Liver (tissue), 9 donors: ENCODE results near the gene MISP. TPM values are rescaled to one million over a fixed set of nuclear protein-coding genes. Genes with fewer than 3 reads are reported as not detected.

Experiments used
- DNase-seq: peaks from one replicate; pipeline ENCODE4 v3.0.0-alpha.2; 2017; ENCODE audit warnings: low spot score
- H3K27ac ChIP-seq, 2 donors: one replicate each; pipeline ENCODE4 v1.7.0; 2013; ENCODE audit warnings: inconsistent platforms in 2 of 2, low read length in 2 of 2, control low read depth in 1 of 2, low read depth in 1 of 2, mild to moderate bottlenecking in 1 of 2
- H3K27me3 ChIP-seq, 4 donors: one replicate each; pipeline versions ENCODE4 v1.6.1 to v1.7.0; 2013; ENCODE audit warnings: low read length in 3 of 4, inconsistent platforms in 1 of 4, mild to moderate bottlenecking in 1 of 4, moderate library complexity in 1 of 4; ENCODE audit not compliant: control insufficient read depth in 4 of 4, insufficient read depth in 4 of 4
- H3K36me3 ChIP-seq, 4 donors: one replicate each; pipeline versions ENCODE4 v1.6.1 to v1.7.0; 2013; ENCODE audit warnings: low read length in 3 of 4, mild to moderate bottlenecking in 3 of 4, low read depth in 1 of 4, moderate library complexity in 1 of 4; ENCODE audit not compliant: control insufficient read depth in 4 of 4, insufficient read depth in 3 of 4
- H3K4me1 ChIP-seq, 4 donors: one replicate each; pipeline versions ENCODE4 v1.6.1 to v1.7.0; 2013; ENCODE audit warnings: low read length in 3 of 4, mild to moderate bottlenecking in 3 of 4, moderate library complexity in 1 of 4; ENCODE audit not compliant: control insufficient read depth in 4 of 4, insufficient read depth in 4 of 4
- H3K4me3 ChIP-seq, 3 donors: one replicate each; pipeline versions ENCODE4 v1.6.1 to v1.7.0; 2013; ENCODE audit warnings: low read length in 3 of 3, control low read depth in 1 of 3, low read depth in 1 of 3, mild to moderate bottlenecking in 1 of 3
- H3K9ac ChIP-seq, 2 donors: one replicate each; pipeline ENCODE4 v1.7.0; 2013; ENCODE audit warnings: low read length in 2 of 2, mild to moderate bottlenecking in 2 of 2, moderate library complexity in 2 of 2, control low read depth in 1 of 2, low read depth in 1 of 2
- H3K9me3 ChIP-seq, 4 donors: one replicate each; pipeline versions ENCODE4 v1.6.1 to v1.7.0; 2013; ENCODE audit warnings: low read length in 3 of 4; ENCODE audit not compliant: control insufficient read depth in 4 of 4
- ATF3 ChIP-seq: IDR thresholded peaks from 2 replicates; pipeline ENCODE4 v1.6.1; 2016; ENCODE audit warnings: antibody characterized with exemption
- CTCF ChIP-seq: fragments of 150-350 bp; IDR thresholded peaks from 2 replicates; pipeline ENCODE4 v1.5.1; 2017; ENCODE audit warnings: improper control_type of control experiment, low read depth, low read length; ENCODE audit not compliant: missing input control
- EGR1 ChIP-seq, 2 donors: IDR thresholded peaks; 2 replicates each; pipeline ENCODE4 v1.6.1; 2016 to 2018; ENCODE audit warnings: antibody characterized with exemption in 2 of 2, low read depth in 2 of 2
- FOXA1 ChIP-seq: IDR thresholded peaks from 2 replicates; pipeline ENCODE4 v1.6.1; 2016; ENCODE audit warnings: antibody characterized with exemption
- FOXA2 ChIP-seq: IDR thresholded peaks from 2 replicates; pipeline ENCODE4 v1.6.1; 2016; ENCODE audit warnings: antibody characterized with exemption
- GABPA ChIP-seq, 2 donors: IDR thresholded peaks in 1 of 2; conservative IDR thresholded peaks in 1 of 2; 2 replicates each; pipeline ENCODE4 v1.6.1; 2016; ENCODE audit warnings: antibody characterized with exemption in 2 of 2, mild to moderate bottlenecking in 1 of 2, moderate library complexity in 1 of 2
- HNF4A ChIP-seq, 2 donors: conservative IDR thresholded peaks; 2 replicates each; pipeline ENCODE4 v1.6.1; 2016; ENCODE audit warnings: antibody characterized with exemption in 2 of 2, mild to moderate bottlenecking in 2 of 2
- HNF4G ChIP-seq: IDR thresholded peaks from 2 replicates; pipeline ENCODE4 v1.6.1; 2016; ENCODE audit warnings: antibody characterized with exemption
- JUND ChIP-seq, 2 donors: IDR thresholded peaks; 2 replicates each; pipeline ENCODE4 v1.6.1; 2016; ENCODE audit warnings: antibody characterized with exemption in 2 of 2
- MAX ChIP-seq: IDR thresholded peaks from 2 replicates; pipeline ENCODE4 v1.6.1; 2016; ENCODE audit warnings: antibody characterized with exemption
- NR2F2 ChIP-seq: IDR thresholded peaks from 2 replicates; pipeline ENCODE4 v1.6.1; 2016; ENCODE audit warnings: antibody characterized with exemption
- RAD21 ChIP-seq, 2 donors: IDR thresholded peaks; 2 replicates each; pipeline ENCODE4 v1.6.1; 2016; ENCODE audit warnings: antibody characterized with exemption in 2 of 2, mild to moderate bottlenecking in 2 of 2
- REST ChIP-seq: IDR thresholded peaks from 2 replicates; pipeline ENCODE4 v1.6.1; 2016; ENCODE audit warnings: antibody characterized with exemption, mild to moderate bottlenecking
- RXRA ChIP-seq, 2 donors: IDR thresholded peaks; 2 replicates each; pipeline ENCODE4 v1.6.1; 2017 to 2018; ENCODE audit warnings: antibody characterized with exemption in 2 of 2, mild to moderate bottlenecking in 1 of 2
- SP1 ChIP-seq: IDR thresholded peaks from 2 replicates; pipeline ENCODE4 v1.6.1; 2018; ENCODE audit warnings: antibody characterized with exemption, mild to moderate bottlenecking
- TAF1 ChIP-seq: conservative IDR thresholded peaks from 2 replicates; pipeline ENCODE4 v1.6.1; 2016; ENCODE audit warnings: antibody characterized with exemption, mild to moderate bottlenecking
- YY1 ChIP-seq: IDR thresholded peaks from 2 replicates; pipeline ENCODE4 v1.6.1; 2016; ENCODE audit warnings: antibody characterized with exemption, mild to moderate bottlenecking
- ZBTB33 ChIP-seq: IDR thresholded peaks from 2 replicates; pipeline ENCODE4 v1.6.1; 2016; ENCODE audit warnings: antibody characterized with exemption
- WGBS: extraction: QIAGEN DNeasy Blood & Tissue Kit; methylation state at CpG from one replicate; pipeline ENCODE4 v1.1.7; 2013; 5-methylcytosine and 5-hydroxymethylcytosine counted together
- polyA plus RNA-seq, 2 donors: library from polyadenylated mRNA; stranded (reverse) in 1 of 2; unstranded in 1 of 2; fragments of 200-250 nt in 1 of 2; fragments of >200 nt in 1 of 2; fragmentation: Nextera tagmentation in 1 of 2; extraction: Ambion mirVana in 1 of 2; gene quantifications; one replicate each; pipeline versions ENCODE4 v1.2.1 to v1.2.3, GENCODE V29; 2013 to 2015
- total RNA-seq, 2 donors: library from RNA; depleted of rRNA; stranded (reverse); fragments of >200 nt; gene quantifications; one replicate each; pipeline ENCODE4 v1.2.3, GENCODE V29; 2014
- donor health status: healthy.
- donor health status: healthy.
- donor health status: healthy.
- donor health status: healthy.
- donor health status: healthy.

The MISP gene
- total and polyA plus RNA-seq, 4 donors: 0.05 to 0.08 TPM; not detected in 2

GRCh38 chr19:805166-805551 lies 54.2 kb downstream of the MISP start:
- no peaks in the 10 kb centered on the region for H3K9me3 ChIP-seq
- H3K27me3 ChIP-seq: no peaks in the 10 kb centered on the region
- WGBS: 93% methylated on average over 33 of the region's 33 CpGs
- no peak for DNase-seq
- H3K4me3 ChIP-seq: no peak overlapping the region
- TF ChIP-seq RXRA (IDR thresholded peaks at IDR 0.05): no peak
- TF ChIP-seq ZBTB33: no peak
- no peak for TF ChIP-seq JUND (IDR thresholded peaks at IDR 0.05)
- no peak for TF ChIP-seq REST
- TF ChIP-seq SP1: no peak
- TF ChIP-seq TAF1: no peak
- no peak for TF ChIP-seq HNF4G
- TF ChIP-seq FOXA2: no peak
- no peak for TF ChIP-seq FOXA1
- TF ChIP-seq ATF3: no peak
- TF ChIP-seq CTCF: no peak
- no peak for TF ChIP-seq GABPA (IDR thresholded peaks at IDR 0.05 in 1 of 2, conservative IDR thresholded peaks at IDR 0.05 in 1 of 2)
- no peak for TF ChIP-seq YY1
- TF ChIP-seq NR2F2: no peak
- TF ChIP-seq HNF4A (conservative IDR thresholded peaks at IDR 0.05): no peak
- no peak for TF ChIP-seq EGR1 (IDR thresholded peaks at IDR 0.05; ENCODE audit: low read depth in 2 of 2)
- TF ChIP-seq RAD21 (IDR thresholded peaks at IDR 0.05): no peak
- TF ChIP-seq MAX: no peak
- H3K4me1 ChIP-seq: peaks cover 11 to 30% (median 22%) of the 10 kb centered on the region in 4 donors
- H3K36me3 ChIP-seq: peaks cover 34 to 60% (median 53%) of the 10 kb centered on the region in 4 donors
- H3K27ac ChIP-seq: no peak overlapping the region
- no peak overlapping the region for H3K9ac ChIP-seq
